Measurements from ENCODE around the gene SCYGR4. TPM values are rescaled to one million over a fixed set of nuclear protein-coding genes. Genes with fewer than 3 reads are reported as not detected.

The SCYGR4 gene
- total and polyA plus RNA-seq, 10 donors, result 0.04 TPM; not detected in 9

DNA sequence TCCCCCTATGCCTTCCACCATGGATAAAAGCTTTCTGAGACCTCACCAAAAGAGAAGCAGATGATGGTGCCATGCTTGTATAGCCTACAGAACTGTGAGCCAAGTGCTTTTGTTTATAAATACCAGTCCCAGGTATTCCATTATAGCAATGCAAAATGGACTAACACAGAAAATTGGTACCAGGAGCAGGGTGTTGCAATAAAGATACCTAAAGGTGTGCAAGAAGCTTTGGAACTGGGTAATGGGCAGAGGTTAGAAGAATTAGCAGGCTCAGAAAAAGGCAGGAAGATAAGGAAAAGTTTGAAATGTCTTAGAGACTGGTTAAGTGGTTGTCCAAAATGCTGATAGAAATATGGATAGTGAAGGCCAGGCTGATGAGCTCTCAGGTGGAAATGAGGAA lies 34.9 kb upstream of the SCYGR4 start:
- Histone ChIP-seq H3K27me3 (replicated peaks in 1 of 7) (no peaks in the 10 kb centered on the region), H3K36me3 (no peaks in the 10 kb centered on the region), H3K9me3 (peaks cover 0 to 21% (median 16%) of the 10 kb centered on the region in 8 donors), H3K4me1 (no peaks in the 10 kb centered on the region), H3K4me3 (no peak overlapping the region), H3K27ac (no peak overlapping the region)
- no peak for DNase-seq
- intact Hi-C loops (cut with DNase I; ENCODE audit: low total_unique reads), result no loop called here
- no peak for TF ChIP-seq POLR2AphosphoS5 (IDR thresholded peaks at IDR 0.05)
- TF ChIP-seq, protein P1, sequence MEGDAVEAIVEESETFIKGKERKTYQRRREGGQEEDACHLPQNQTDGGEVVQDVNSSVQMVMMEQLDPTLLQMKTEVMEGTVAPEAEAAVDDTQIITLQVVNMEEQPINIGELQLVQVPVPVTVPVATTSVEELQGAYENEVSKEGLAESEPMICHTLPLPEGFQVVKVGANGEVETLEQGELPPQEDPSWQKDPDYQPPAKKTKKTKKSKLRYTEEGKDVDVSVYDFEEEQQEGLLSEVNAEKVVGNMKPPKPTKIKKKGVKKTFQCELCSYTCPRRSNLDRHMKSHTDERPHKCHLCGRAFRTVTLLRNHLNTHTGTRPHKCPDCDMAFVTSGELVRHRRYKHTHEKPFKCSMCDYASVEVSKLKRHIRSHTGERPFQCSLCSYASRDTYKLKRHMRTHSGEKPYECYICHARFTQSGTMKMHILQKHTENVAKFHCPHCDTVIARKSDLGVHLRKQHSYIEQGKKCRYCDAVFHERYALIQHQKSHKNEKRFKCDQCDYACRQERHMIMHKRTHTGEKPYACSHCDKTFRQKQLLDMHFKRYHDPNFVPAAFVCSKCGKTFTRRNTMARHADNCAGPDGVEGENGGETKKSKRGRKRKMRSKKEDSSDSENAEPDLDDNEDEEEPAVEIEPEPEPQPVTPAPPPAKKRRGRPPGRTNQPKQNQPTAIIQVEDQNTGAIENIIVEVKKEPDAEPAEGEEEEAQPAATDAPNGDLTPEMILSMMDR (IDR thresholded peaks at IDR 0.05 in 8 of 11, conservative IDR thresholded peaks at IDR 0.05 in 3 of 11), result no peak
- TF ChIP-seq POLR2A (IDR thresholded peaks at IDR 0.05), result no peak

GRCh38 chr2:227592694-227593387 lies 24.5 kb upstream of the SCYGR4 start:
- WGBS, 5 donors, result 76 to 96% (median 88%) methylated on average over 1 of the region's 1 CpG
- peaks cover 0 to 12% (median 0%) of the 10 kb centered on the region in 8 donors for H3K9me3 ChIP-seq
- H3K27me3 ChIP-seq (replicated peaks in 1 of 7), result peaks cover 0 to 36% (median 0%) of the 10 kb centered on the region in 7 donors
- H3K36me3 ChIP-seq, result no peaks in the 10 kb centered on the region
- TF ChIP-seq POLR2A (IDR thresholded peaks at IDR 0.05), result no peak
- no peak for TF ChIP-seq POLR2AphosphoS5 (IDR thresholded peaks at IDR 0.05)
- TF ChIP-seq, protein P1 (IDR thresholded peaks at IDR 0.05 in 8 of 11, conservative IDR thresholded peaks at IDR 0.05 in 3 of 11), result no peak
- intact Hi-C loops (cut with DNase I; ENCODE audit: low total_unique reads), result no loop called here
- H3K4me1 ChIP-seq, result no peaks in the 10 kb centered on the region
- no peak overlapping the region for H3K27ac ChIP-seq
- no peak for DNase-seq
- H3K4me3 ChIP-seq, result no peak overlapping the region

GRCh38 chr2:227595797-227596196 lies 21.5 kb upstream of the SCYGR4 start:
- H3K9me3 ChIP-seq, result no peaks in the 10 kb centered on the region
- no peaks in the 10 kb centered on the region for H3K4me1 ChIP-seq
- 40 to 74% (median 55%) methylated on average over 3 to 4 of the region's 4 CpGs for WGBS, 5 donors
- no peak for DNase-seq
- H3K27me3 ChIP-seq (replicated peaks in 1 of 7), result peaks cover 0 to 43% (median 0%) of the 10 kb centered on the region in 7 donors
- no peak overlapping the region for H3K27ac ChIP-seq
- TF ChIP-seq POLR2AphosphoS5 (IDR thresholded peaks at IDR 0.05), result no peak
- TF ChIP-seq POLR2A (IDR thresholded peaks at IDR 0.05), result no peak
- TF ChIP-seq, protein P1 (IDR thresholded peaks at IDR 0.05 in 8 of 11, conservative IDR thresholded peaks at IDR 0.05 in 3 of 11), result no peak
- H3K4me3 ChIP-seq, result no peak overlapping the region
- intact Hi-C loops (cut with DNase I; ENCODE audit: low total_unique reads), result no loop called here
- no peaks in the 10 kb centered on the region for H3K36me3 ChIP-seq

- no peaks in the 10 kb centered on the region for H3K4me1 ChIP-seq
- no peaks in the 10 kb centered on the region for H3K36me3 ChIP-seq
- TF ChIP-seq POLR2A (IDR thresholded peaks at IDR 0.05), result no peak
- no peak for TF ChIP-seq POLR2AphosphoS5 (IDR thresholded peaks at IDR 0.05)
- TF ChIP-seq, protein P1 (IDR thresholded peaks at IDR 0.05 in 8 of 11, conservative IDR thresholded peaks at IDR 0.05 in 3 of 11), result no peak
- no peak overlapping the region for H3K27ac ChIP-seq
- intact Hi-C loops (cut with DNase I; ENCODE audit: low total_unique reads), result no loop called here
- no peak for DNase-seq
- no peak overlapping the region for H3K4me3 ChIP-seq
- H3K9me3 ChIP-seq, result no peaks in the 10 kb centered on the region
- H3K27me3 ChIP-seq (replicated peaks in 1 of 7), result peaks cover 0 to 37% (median 0%) of the 10 kb centered on the region in 7 donors
Observed at GRCh38 chr2:227597036-227597435, 20.3 kb upstream of the SCYGR4 start.
